GM18498 (cell line): ENCODE results near the gene SLC35E2B.

ENCODE experiments used
- ATAC-seq: cut with Tn5 transposase; IDR thresholded peaks from one replicate; pipeline ENCODE4 v1.9.1; 2021; ENCODE audit warnings: mild to moderate bottlenecking, moderate library complexity; ENCODE audit not compliant: unreplicated experiment

Gene SLC35E2B

GRCh38 chr1:1615256-1616044, 77.1 kb downstream of the SLC35E2B start, which contains the start of gene MIB2:
MIB2 (plus strand) TSS chr1:1615500; CDS start chr1:1623453, 7,953 bp downstream.
- ATAC-seq, result peak; percentile 82

GRCh38 chr1:1614954-1615255, 77.7 kb downstream of the SLC35E2B start:
- no peak for ATAC-seq

- ATAC-seq, result no peak
These were observed 78.2 kb downstream of the SLC35E2B start for GRCh38 chr1:1614204-1614953.

GRCh38 chr1:1613509-1614082, 79.0 kb downstream of the SLC35E2B start:
- ATAC-seq, result no peak

GRCh38 chr1:1612104-1612400, 80.5 kb downstream of the SLC35E2B start:
- no peak for ATAC-seq

GRCh38 chr1:1610796-1611195, 81.8 kb downstream of the SLC35E2B start:
- no peak for ATAC-seq

- no peak for ATAC-seq
These were observed 82.6 kb downstream of the SLC35E2B start for GRCh38 chr1:1609822-1610485.
